Heart left ventricle (tissue), 16 donors: ENCODE results near the gene LY6G6F. TPM values are rescaled to one million over a fixed set of nuclear protein-coding genes. Genes with fewer than 3 reads are reported as not detected.

ENCODE experiments used
- ATAC-seq, 4 donors: fragments of 200-7000 bp; cut with Tn5 transposase; one replicate each; pipeline ENCODE4 v1.9.1; 2020 to 2022; ENCODE audit warnings: moderate library complexity in 4 of 4, mild to moderate bottlenecking in 3 of 4, moderate number of reproducible peaks in 1 of 4
- DNase-seq, 5 donors: peaks; one replicate each; pipeline ENCODE4 v3.0.0-alpha.2; 2020
- H3K27ac ChIP-seq, 12 donors: fragments of 200-600 bp; sonication (generic) in 4 of 12; one replicate each; pipeline versions ENCODE4 v1.5.0 to v1.8.0; 2016 to 2022; ENCODE audit warnings: mild to moderate bottlenecking in 2 of 12
- H3K27me3 ChIP-seq, 9 donors: fragments of 200-600 bp; sonication (generic) in 2 of 9; one replicate each; pipeline versions ENCODE4 v1.5.1 to v1.8.0; 2016 to 2022; ENCODE audit warnings: mild to moderate bottlenecking in 3 of 9
- H3K36me3 ChIP-seq, 9 donors: fragments of 200-600 bp; sonication (generic) in 2 of 9; one replicate each; pipeline versions ENCODE4 v1.5.0 to v1.8.0; 2018 to 2022; ENCODE audit warnings: mild to moderate bottlenecking in 2 of 9
- H3K4me1 ChIP-seq, 12 donors: fragments of 200-600 bp; sonication (generic) in 4 of 12; one replicate each; pipeline versions ENCODE4 v1.5.0 to v1.8.0; 2016 to 2022; ENCODE audit warnings: mild to moderate bottlenecking in 3 of 12
- H3K4me3 ChIP-seq, 12 donors: fragments of 200-600 bp; sonication (generic) in 4 of 12; one replicate each; pipeline versions ENCODE4 v1.5.0 to v1.8.0; 2017 to 2022; ENCODE audit warnings: mild to moderate bottlenecking in 9 of 12, moderate library complexity in 4 of 12
- H3K9me3 ChIP-seq, 12 donors: fragments of 200-600 bp; sonication (generic) in 4 of 12; one replicate each; pipeline versions ENCODE4 v1.5.0 to v1.8.0; 2016 to 2022; ENCODE audit warnings: mild to moderate bottlenecking in 1 of 12
- CTCF ChIP-seq, 12 donors: fragments of 200-600 bp; sonication (generic) in 4 of 12; IDR thresholded peaks; one replicate each; pipeline versions ENCODE4 v1.5.0 to v1.8.0; 2018 to 2022; ENCODE audit warnings: antibody characterized with exemption in 12 of 12, mild to moderate bottlenecking in 5 of 12
- POLR2A ChIP-seq, 2 donors: fragments of 450-650 bp; IDR thresholded peaks; one replicate each; pipeline ENCODE4 v1.6.1; 2017; ENCODE audit warnings: antibody characterized with exemption in 2 of 2, mild to moderate bottlenecking in 2 of 2, moderate library complexity in 2 of 2
- WGBS, 4 donors: extraction: QIAGEN DNeasy Blood & Tissue Kit in 2 of 4; methylation state at CpG; one replicate each; pipeline versions ENCODE4 v1.1.5 to v1.1.7; 2013 to 2018; 5-methylcytosine and 5-hydroxymethylcytosine counted together
- intact Hi-C, 10 donors: fragments of 100-400 bp; cut with DNase I; formaldehyde crosslinking; loops; one replicate each; pipeline versions ENCODE4 v1.11.1 to v1.14.2; 2022
- polyA plus RNA-seq, 2 donors: library from polyadenylated mRNA; stranded (reverse); fragments of 200-250 nt; gene quantifications; one replicate each; pipeline ENCODE4 v1.2.3, GENCODE V29; 2013
- total RNA-seq, 9 donors: library from RNA; depleted of rRNA in 2 of 9; stranded (reverse); fragments of >200 nt in 2 of 9; fragmentation: NEBNext Ultra II Directional in 3 of 9; extraction: Animal tissue kit (Norgen Biotek cat#: 25700) in 3 of 9; gene quantifications; one replicate each; pipeline versions ENCODE4 v1.1.0 to v1.2.4, GENCODE V29; 2016 to 2023
- donor health status: ischemic (EF 13 %, LVEDD 7.1; RV severe dilation, severe dysfunction).
- donor health status: healthy with polysubstance abuse.
- donor health status: DM: no; HTN: yes; CAD: no.
- donor health status: DM: no; HTN: no; CAD: no.
- donor health status: ischemic (EF 25% LVEDD 6.9; RV normal size, moderate dysfunction).
- donor health status: ischemic (EF 25% LVEDD 5.7; RV mildly dilated, moderate dysfunction).
- donor health status: healthy.
- donor health status: DM: yes; HTN: yes; CAD: no.
- donor health status: ischemic (EF 35%, LVEDD 5.7; RV mildly dilated, moderate dysfunction).
- donor health status: nonischemic (EF 11% LVEDD 7.7; RV severe dilation, severe dysfunction).
- donor health status: DM: yes; HTN: yes; CAD: no.
- donor health status: PGD.
- donor health status: ischemic (EF 29% LVEDD 5.4; RV normal size, mild dysfunction).
- donor health status: nonischemic (EF 23%, LVEDD 6.1; RV moderate dilation, normal function).

Gene LY6G6F
- total and polyA plus RNA-seq, 11 donors, result not detected

- 76 to 83% (median 80%) methylated on average over 11 of the region's 11 CpGs for WGBS, 4 donors
- H3K4me1 ChIP-seq, result peaks cover 0 to 5% (median 0%) of the 10 kb centered on the region in 12 donors
- H3K36me3 ChIP-seq, result peaks cover 0 to 96% (median 92%) of the 10 kb centered on the region in 9 donors
- intact Hi-C loops, result loop anchor here in 4 of 10 donors (10.0 kb wide), 3 partner anchors 75 to 265 kb away; partner anchors contain the start of genes NELFE (in 3 of the 4), SKIC2 (in 3 of the 4), NEU1 (in 1 of the 4) and SAPCD1 (in 1 of the 4)
- no peak overlapping the region for H3K4me3 ChIP-seq
- DNase-seq (peak in 1 of 5 donors; percentile 36), ATAC-seq (no peak)
- peak in 5 of 12 donors; percentile 9 to 39 (median 29) for TF ChIP-seq CTCF (IDR thresholded peaks at IDR 0.05)
- TF ChIP-seq POLR2A (IDR thresholded peaks at IDR 0.05), result no peak
- no peaks in the 10 kb centered on the region for H3K9me3 ChIP-seq
- H3K27me3 ChIP-seq, result no peaks in the 10 kb centered on the region
- no peak overlapping the region for H3K27ac ChIP-seq
These were observed 17.2 kb upstream of the LY6G6F start for GRCh38 chr6:31689249-31690110.

GRCh38 chr6:31690231-31691077 is 16.2 kb upstream of the LY6G6F start:
- peak in 2 of 4 donors; percentile 15 to 45 for ATAC-seq
- Histone ChIP-seq H3K9me3 (no peaks in the 10 kb centered on the region), H3K4me3 (no peak overlapping the region), H3K36me3 (peaks cover 0 to 100% (median 99%) of the 10 kb centered on the region in 9 donors), H3K27ac (no peak overlapping the region), H3K27me3 (no peaks in the 10 kb centered on the region), H3K4me1 (peaks cover 0 to 5% (median 0%) of the 10 kb centered on the region in 12 donors)
- WGBS, 4 donors, result 47 to 72% (median 57%) methylated on average over 9 to 10 of the region's 10 CpGs
- TF ChIP-seq CTCF (IDR thresholded peaks at IDR 0.05) (no peak), POLR2A (IDR thresholded peaks at IDR 0.05) (no peak)
- intact Hi-C loops, result no loop called here
- DNase-seq, result peak in 1 of 5 donors; percentile 22

DNA sequence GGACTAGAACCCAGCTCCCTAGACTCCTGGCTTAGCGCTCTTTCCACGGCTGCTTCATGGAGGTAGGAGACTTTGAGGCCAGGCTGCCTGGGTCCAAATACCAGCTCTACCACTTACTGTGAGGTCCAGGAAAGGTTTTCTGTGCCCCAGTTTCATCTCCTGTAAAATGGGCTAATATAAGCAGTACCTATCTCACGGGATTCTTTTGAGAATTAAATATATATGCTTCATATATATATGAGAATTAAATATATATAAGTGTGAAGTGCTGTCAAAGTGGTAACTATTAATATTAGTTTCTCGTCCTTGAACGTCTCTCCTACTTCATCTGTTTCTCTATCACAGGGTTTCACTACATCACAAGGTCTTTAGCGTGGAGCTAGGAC is 15.6 kb upstream of the LY6G6F start:
- DNase-seq (no peak), ATAC-seq (no peak)
- no peaks in the 10 kb centered on the region for H3K9me3 ChIP-seq
- TF ChIP-seq POLR2A (IDR thresholded peaks at IDR 0.05) (no peak), CTCF (IDR thresholded peaks at IDR 0.05) (no peak)
- no peaks in the 10 kb centered on the region for H3K27me3 ChIP-seq
- peaks cover 0 to 100% (median 100%) of the 10 kb centered on the region in 9 donors for H3K36me3 ChIP-seq
- H3K4me3 ChIP-seq, result no peak overlapping the region
- no peak overlapping the region for H3K27ac ChIP-seq
- peaks cover 0 to 5% (median 0%) of the 10 kb centered on the region in 12 donors for H3K4me1 ChIP-seq
- intact Hi-C loops, result no loop called here
- WGBS, 4 donors, result 89 to 94% (median 90%) methylated on average over 6 of the region's 6 CpGs
